Lower lobe of right lung (tissue), 2 donors: ENCODE measurements around the gene TSR3. TPM values are rescaled to one million over a fixed set of nuclear protein-coding genes. Genes with fewer than 3 reads are reported as not detected.
A peak's percentile ranks its signal among the peaks of the same experiment; 100 is the strongest.

ENCODE experiments used
- ATAC-seq, 2 donors: fragments of 200-7000 bp; cut with Tn5 transposase; one replicate each; pipeline ENCODE4 v1.9.1; 2020 to 2022; ENCODE audit warnings: mild to moderate bottlenecking in 2 of 2, moderate library complexity in 2 of 2
- DNase-seq: peaks from one replicate; pipeline ENCODE4 v3.0.0-alpha.2; 2020
- H3K27ac ChIP-seq: fragments of 200-600 bp; one replicate; pipeline ENCODE4 v1.8.0; 2022
- H3K27me3 ChIP-seq: fragments of 200-600 bp; one replicate; pipeline ENCODE4 v1.8.0; 2022; ENCODE audit warnings: low read depth
- H3K36me3 ChIP-seq: fragments of 200-600 bp; one replicate; pipeline ENCODE4 v1.8.0; 2022; ENCODE audit warnings: mild to moderate bottlenecking
- H3K4me1 ChIP-seq: fragments of 200-600 bp; one replicate; pipeline ENCODE4 v1.8.0; 2022
- H3K4me3 ChIP-seq: fragments of 200-600 bp; one replicate; pipeline ENCODE4 v1.8.0; 2022; ENCODE audit warnings: mild to moderate bottlenecking
- H3K9me3 ChIP-seq: fragments of 200-600 bp; one replicate; pipeline ENCODE4 v1.8.0; 2022
- intact Hi-C: fragments of 100-400 bp; cut with DNase I; formaldehyde crosslinking; loops from one replicate; pipeline ENCODE4 v1.11.0; 2022
- total RNA-seq: library from RNA; stranded (reverse); fragmentation: NEBNext Ultra II Directional; extraction: Animal tissue kit (Norgen Biotek cat#: 25700); gene quantifications from one replicate; pipeline ENCODE4 v1.2.1, GENCODE V29; 2021
- TF ChIP-seq, protein P1 (sequence below): fragments of 200-600 bp; IDR thresholded peaks from one replicate; pipeline ENCODE4 v1.8.0; 2022; ENCODE audit warnings: antibody characterized with exemption, mild to moderate bottlenecking
- donor health status: DM: no; HTN: yes; CAD: no; lungs with severe emphysema.

The TSR3 gene
- total RNA-seq, 1 donor from 2014 or later, result 39.5 TPM

- ATAC-seq, result no peak
- Histone ChIP-seq H3K27me3 (no peaks in the 10 kb centered on the region), H3K36me3 (peaks cover 30% of the 10 kb centered on the region), H3K4me1 (peaks cover 26% of the 10 kb centered on the region), H3K27ac (no peak overlapping the region), H3K9me3 (no peaks in the 10 kb centered on the region), H3K4me3 (no peak overlapping the region)
- TF ChIP-seq, protein P1, sequence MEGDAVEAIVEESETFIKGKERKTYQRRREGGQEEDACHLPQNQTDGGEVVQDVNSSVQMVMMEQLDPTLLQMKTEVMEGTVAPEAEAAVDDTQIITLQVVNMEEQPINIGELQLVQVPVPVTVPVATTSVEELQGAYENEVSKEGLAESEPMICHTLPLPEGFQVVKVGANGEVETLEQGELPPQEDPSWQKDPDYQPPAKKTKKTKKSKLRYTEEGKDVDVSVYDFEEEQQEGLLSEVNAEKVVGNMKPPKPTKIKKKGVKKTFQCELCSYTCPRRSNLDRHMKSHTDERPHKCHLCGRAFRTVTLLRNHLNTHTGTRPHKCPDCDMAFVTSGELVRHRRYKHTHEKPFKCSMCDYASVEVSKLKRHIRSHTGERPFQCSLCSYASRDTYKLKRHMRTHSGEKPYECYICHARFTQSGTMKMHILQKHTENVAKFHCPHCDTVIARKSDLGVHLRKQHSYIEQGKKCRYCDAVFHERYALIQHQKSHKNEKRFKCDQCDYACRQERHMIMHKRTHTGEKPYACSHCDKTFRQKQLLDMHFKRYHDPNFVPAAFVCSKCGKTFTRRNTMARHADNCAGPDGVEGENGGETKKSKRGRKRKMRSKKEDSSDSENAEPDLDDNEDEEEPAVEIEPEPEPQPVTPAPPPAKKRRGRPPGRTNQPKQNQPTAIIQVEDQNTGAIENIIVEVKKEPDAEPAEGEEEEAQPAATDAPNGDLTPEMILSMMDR, result no peak
- intact Hi-C loops, result no loop called here
- no peak for DNase-seq
These were observed 5.8 kb downstream of the TSR3 start for GRCh38 chr16:1345651-1346421.

DNA sequence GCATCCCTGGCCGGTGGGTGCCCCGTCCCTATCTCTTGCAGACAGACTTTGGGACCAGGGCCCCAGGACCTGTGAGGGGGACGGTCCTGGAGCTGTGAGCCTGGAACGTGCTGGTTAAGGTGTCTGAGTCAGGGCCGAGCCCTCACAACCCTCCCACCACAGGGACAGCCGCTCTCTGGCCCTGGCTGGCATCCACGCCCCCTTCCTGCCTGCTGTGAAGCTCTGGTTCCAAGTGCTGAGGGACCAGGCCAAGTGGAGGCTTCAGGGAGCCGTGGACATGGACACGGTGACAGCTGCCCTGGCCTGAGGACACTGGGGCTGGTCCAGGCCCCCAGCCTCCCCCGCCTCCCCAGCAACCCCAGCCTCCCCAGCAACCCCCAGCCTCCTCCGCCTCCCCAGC lies 6.6 kb downstream of the TSR3 start:
- intact Hi-C loops, result no loop called here
- DNase-seq, result no peak
- Histone ChIP-seq H3K9me3 (no peaks in the 10 kb centered on the region), H3K36me3 (peaks cover 24% of the 10 kb centered on the region), H3K4me3 (no peak overlapping the region), H3K27me3 (no peaks in the 10 kb centered on the region), H3K4me1 (peaks cover 19% of the 10 kb centered on the region), H3K27ac (no peak overlapping the region)
- ATAC-seq, result no peak
- TF ChIP-seq, protein P1, result no peak

DNA sequence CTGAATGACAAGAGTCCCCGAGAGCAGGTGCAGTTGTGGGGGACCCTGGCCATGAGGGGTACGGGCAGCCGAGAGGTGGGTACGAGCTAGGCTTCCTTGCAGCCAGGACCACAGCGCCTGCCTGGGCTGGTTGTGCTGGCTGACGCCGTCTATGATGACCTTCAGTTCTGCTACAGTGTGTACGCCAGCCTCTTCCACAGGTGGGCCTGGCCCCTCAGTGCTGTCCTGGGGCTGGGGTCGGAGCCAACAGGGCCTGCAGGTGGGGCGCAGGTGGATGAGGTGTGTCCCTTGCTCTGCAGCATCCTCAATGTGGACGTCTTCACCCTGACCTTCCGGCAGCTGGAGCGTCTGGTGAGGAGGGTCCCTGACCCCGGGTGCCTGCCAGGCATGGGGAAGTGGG lies 7.2 kb downstream of the TSR3 start:
- DNase-seq, result no peak
- Histone ChIP-seq H3K36me3 (peaks cover 18% of the 10 kb centered on the region), H3K4me3 (no peak overlapping the region), H3K27me3 (no peaks in the 10 kb centered on the region), H3K4me1 (peaks cover 17% of the 10 kb centered on the region), H3K9me3 (no peaks in the 10 kb centered on the region), H3K27ac (no peak overlapping the region)
- ATAC-seq, result no peak
- TF ChIP-seq, protein P1, result no peak
- intact Hi-C loops, result no loop called here

GRCh38 chr16:1343428-1344242 lies 8.0 kb downstream of the TSR3 start:
- DNase-seq (no peak), ATAC-seq (no peak)
- Histone ChIP-seq H3K9me3 (no peaks in the 10 kb centered on the region), H3K27ac (no peak overlapping the region), H3K36me3 (peaks cover 10% of the 10 kb centered on the region), H3K4me3 (peak overlapping the region; percentile 49), H3K27me3 (no peaks in the 10 kb centered on the region), H3K4me1 (peaks cover 17% of the 10 kb centered on the region)
- TF ChIP-seq, protein P1, result no peak
- intact Hi-C loops, result no loop called here

GRCh38 chr16:1342526-1343427 lies 8.9 kb downstream of the TSR3 start:
- TF ChIP-seq, protein P1, result peak; percentile 8
- intact Hi-C loops, result no loop called here
- ATAC-seq (peak; percentile 97), DNase-seq (peak; percentile 96)
- Histone ChIP-seq H3K36me3 (peaks cover under 1% of the 10 kb centered on the region), H3K4me3 (peak overlapping the region; percentile 49), H3K9me3 (no peaks in the 10 kb centered on the region), H3K4me1 (peaks cover 17% of the 10 kb centered on the region), H3K27me3 (no peaks in the 10 kb centered on the region), H3K27ac (peak overlapping the region; percentile 18)
